Natural killer cell (primary cell): ENCODE measurements around the gene B3GALT6. TPM values are rescaled to one million over a fixed set of nuclear protein-coding genes. Genes with fewer than 3 reads are reported as not detected.
A peak's percentile ranks its signal among the peaks of the same experiment; 100 is the strongest.

Experiments
- ATAC-seq, 3 donors: fragments of 150-1000 bp in 2 of 3; fragments of 200-7000 bp in 1 of 3; cut with Tn5 transposase; 1 replicate in 1 of 3; 2 replicates in 2 of 3; pipeline ENCODE4 v1.10.0; 2021; ENCODE audit warnings: mild to moderate bottlenecking in 2 of 3, moderate library complexity in 2 of 3
- DNase-seq, 2 donors: peaks; one replicate each; pipeline versions ENCODE4 v3.0.0 to v3.0.0-alpha.2; 2013 to 2021; ENCODE audit warnings: mixed read lengths in 1 of 2
- H3K27ac ChIP-seq: one replicate; pipeline ENCODE4 v1.5.1; 2013; ENCODE audit warnings: mild to moderate bottlenecking, low read length
- H3K27me3 ChIP-seq: one replicate; pipeline ENCODE4 v1.6.1; 2013; ENCODE audit warnings: low read length; ENCODE audit not compliant: control insufficient read depth, insufficient read depth
- H3K36me3 ChIP-seq: one replicate; pipeline ENCODE4 v1.6.1; 2013; ENCODE audit warnings: low read length; ENCODE audit not compliant: control insufficient read depth, insufficient read depth
- H3K4me1 ChIP-seq: one replicate; pipeline ENCODE4 v1.6.1; 2013; ENCODE audit warnings: low read length; ENCODE audit not compliant: control insufficient read depth, insufficient read depth
- H3K4me3 ChIP-seq: one replicate; pipeline ENCODE4 v1.5.1; 2013; ENCODE audit warnings: low read length
- H3K9me3 ChIP-seq: one replicate; pipeline ENCODE4 v1.6.1; 2013; ENCODE audit warnings: low read length; ENCODE audit not compliant: control insufficient read depth, insufficient read depth
- H3K27ac Mint-ChIP-seq, 2 donors: one replicate each; pipeline ENCODE4 v1.8.0; 2022; ENCODE audit warnings: mild to moderate bottlenecking in 2 of 2, mixed read lengths in 2 of 2, moderate library complexity in 1 of 2
- H3K27me3 Mint-ChIP-seq, 2 donors: one replicate each; pipeline ENCODE4 v1.8.0; 2022; ENCODE audit warnings: low read depth in 2 of 2, mixed read lengths in 2 of 2
- H3K36me3 Mint-ChIP-seq: one replicate; pipeline ENCODE4 v1.8.0; 2022; ENCODE audit warnings: mixed read lengths
- H3K4me1 Mint-ChIP-seq, 2 donors: one replicate each; pipeline ENCODE4 v1.8.0; 2022; ENCODE audit warnings: mixed read lengths in 2 of 2
- H3K4me3 Mint-ChIP-seq: one replicate; pipeline ENCODE4 v1.8.0; 2022; ENCODE audit warnings: mild to moderate bottlenecking, moderate library complexity, mixed read lengths
- H3K9me3 Mint-ChIP-seq, 2 donors: one replicate each; pipeline ENCODE4 v1.8.0; 2022; ENCODE audit warnings: mixed read lengths in 2 of 2
- CTCF ChIP-seq: fragments of 200-600 bp; IDR thresholded peaks from one replicate; pipeline ENCODE4 v1.8.0; 2022; ENCODE audit warnings: antibody characterized with exemption
- WGBS: methylation state at CpG from one replicate; pipeline ENCODE4 v1.1.7; 2013; ENCODE audit warnings: missing lambda C conversion rate; ENCODE audit not compliant: insufficient coverage; 5-methylcytosine and 5-hydroxymethylcytosine counted together
- intact Hi-C: fragments of 100-400 bp; cut with micrococcal nuclease; formaldehyde crosslinking; loops from one replicate; pipeline ENCODE4 v1.14.2; 2022
- total RNA-seq, 4 donors: library from RNA; stranded (reverse); fragments of 120-200 nt in 1 of 4; gene quantifications; one replicate each; pipeline versions ENCODE4 v1.2.3 to v1.2.4, GENCODE V29; 2013 to 2022

B3GALT6 gene
- total RNA-seq, 3 donors from 2014 or later (not counting 1 experiment from before 2014, with no cell fraction given), result 13.7 to 16.5 (median 16.3) TPM

- H3K27ac Mint-ChIP-seq, result no peak overlapping the region
Measured at GRCh38 chr1:1256956-1257871, 25.2 kb downstream of the B3GALT6 start.

GRCh38 chr1:1259119-1259488 lies 27.1 kb downstream of the B3GALT6 start:
- Histone ChIP-seq H3K36me3 (peaks cover 43% of the 10 kb centered on the region), H3K9me3 (no peaks in the 10 kb centered on the region), H3K27ac (no peak overlapping the region), H3K4me3 (no peak overlapping the region), H3K27me3 (no peaks in the 10 kb centered on the region), H3K4me1 (peaks cover 9% of the 10 kb centered on the region)
- intact Hi-C loops, result no loop called here
- Mint-ChIP-seq H3K27me3 (no peaks in the 10 kb centered on the region), H3K4me1 (peaks cover 15 to 31% of the 10 kb centered on the region in 2 donors), H3K27ac (no peak overlapping the region), H3K36me3 (no peaks in the 10 kb centered on the region), H3K9me3 (no peaks in the 10 kb centered on the region), H3K4me3 (no peak overlapping the region)
- ATAC-seq (no peak), DNase-seq (no peak)
- TF ChIP-seq CTCF, result no peak
- WGBS, result 98% methylated on average over 22 of the region's 22 CpGs

More at GRCh38 chr1:1256956-1257871, 25.2 kb downstream of the B3GALT6 start:
- 95% methylated on average over 25 of the region's 31 CpGs for WGBS
- H3K9me3 ChIP-seq, result no peaks in the 10 kb centered on the region
- intact Hi-C loops, result no loop called here
- no peak overlapping the region for H3K4me3 Mint-ChIP-seq
- no peaks in the 10 kb centered on the region for H3K36me3 Mint-ChIP-seq
- no peaks in the 10 kb centered on the region for H3K9me3 Mint-ChIP-seq
- H3K27me3 ChIP-seq, result no peaks in the 10 kb centered on the region
- peaks cover 22 to 31% of the 10 kb centered on the region in 2 donors for H3K4me1 Mint-ChIP-seq
- no peak for TF ChIP-seq CTCF
- ATAC-seq (no peak), DNase-seq (no peak)
- no peaks in the 10 kb centered on the region for H3K27me3 Mint-ChIP-seq
- H3K4me1 ChIP-seq, result peaks cover 9% of the 10 kb centered on the region
- H3K36me3 ChIP-seq, result peaks cover 42% of the 10 kb centered on the region
- H3K27ac ChIP-seq, result no peak overlapping the region
- no peak overlapping the region for H3K4me3 ChIP-seq

GRCh38 chr1:1259540-1259939 lies 27.5 kb downstream of the B3GALT6 start:
- intact Hi-C loops, result no loop called here
- no peaks in the 10 kb centered on the region for H3K27me3 ChIP-seq
- peaks cover 9% of the 10 kb centered on the region for H3K4me1 ChIP-seq
- H3K4me3 Mint-ChIP-seq, result no peak overlapping the region
- H3K27me3 Mint-ChIP-seq, result no peaks in the 10 kb centered on the region
- no peak overlapping the region for H3K4me3 ChIP-seq
- peaks cover 42% of the 10 kb centered on the region for H3K36me3 ChIP-seq
- H3K9me3 ChIP-seq, result no peaks in the 10 kb centered on the region
- no peaks in the 10 kb centered on the region for H3K9me3 Mint-ChIP-seq
- H3K27ac Mint-ChIP-seq, result peak overlapping the region; percentile 11 to 50
- WGBS, result 98% methylated on average over 18 of the region's 18 CpGs
- H3K27ac ChIP-seq, result no peak overlapping the region
- no peak for DNase-seq
- H3K4me1 Mint-ChIP-seq, result peaks cover 15 to 31% of the 10 kb centered on the region in 2 donors
- no peak for TF ChIP-seq CTCF
- H3K36me3 Mint-ChIP-seq, result no peaks in the 10 kb centered on the region
- ATAC-seq, result no peak
